Measurements from ENCODE around the gene SYT5. TPM values are rescaled to one million over a fixed set of nuclear protein-coding genes. Genes with fewer than 3 reads are reported as not detected.

SYT5 gene
- total RNA-seq, 1 experiment from 2014 or later, result 4.5 TPM

- no peak overlapping the region for H2AFZ ChIP-seq (ENCODE audit: low read length)
- H3K14ac ChIP-seq (ENCODE audit: insufficient read depth, low read length), result no peak overlapping the region
- no peak overlapping the region for H2BK20ac ChIP-seq (ENCODE audit: low read depth, low read length, poor library complexity, severe bottlenecking)
- H3K56ac ChIP-seq (ENCODE audit: insufficient read length, low read depth, low read length), result no peak overlapping the region
- no peak overlapping the region for H3K27ac ChIP-seq (ENCODE audit: insufficient read length, low read depth, low read length)
- H4K8ac ChIP-seq (replicated peaks; ENCODE audit: insufficient read length, low read depth, low read length), result no peak overlapping the region
- TF ChIP-seq, protein P1, sequence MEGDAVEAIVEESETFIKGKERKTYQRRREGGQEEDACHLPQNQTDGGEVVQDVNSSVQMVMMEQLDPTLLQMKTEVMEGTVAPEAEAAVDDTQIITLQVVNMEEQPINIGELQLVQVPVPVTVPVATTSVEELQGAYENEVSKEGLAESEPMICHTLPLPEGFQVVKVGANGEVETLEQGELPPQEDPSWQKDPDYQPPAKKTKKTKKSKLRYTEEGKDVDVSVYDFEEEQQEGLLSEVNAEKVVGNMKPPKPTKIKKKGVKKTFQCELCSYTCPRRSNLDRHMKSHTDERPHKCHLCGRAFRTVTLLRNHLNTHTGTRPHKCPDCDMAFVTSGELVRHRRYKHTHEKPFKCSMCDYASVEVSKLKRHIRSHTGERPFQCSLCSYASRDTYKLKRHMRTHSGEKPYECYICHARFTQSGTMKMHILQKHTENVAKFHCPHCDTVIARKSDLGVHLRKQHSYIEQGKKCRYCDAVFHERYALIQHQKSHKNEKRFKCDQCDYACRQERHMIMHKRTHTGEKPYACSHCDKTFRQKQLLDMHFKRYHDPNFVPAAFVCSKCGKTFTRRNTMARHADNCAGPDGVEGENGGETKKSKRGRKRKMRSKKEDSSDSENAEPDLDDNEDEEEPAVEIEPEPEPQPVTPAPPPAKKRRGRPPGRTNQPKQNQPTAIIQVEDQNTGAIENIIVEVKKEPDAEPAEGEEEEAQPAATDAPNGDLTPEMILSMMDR (conservative IDR thresholded peaks at IDR 0.05), result no peak
- WGBS (ENCODE audit: extremely low coverage, insufficient read length, low lambda C conversion rate), result no CpG with 5 or more reads among the region's 32 CpGs
- H2AK5ac ChIP-seq (ENCODE audit: insufficient read length, low read length), result no peak overlapping the region
- no peak overlapping the region for H3K27ac Mint-ChIP-seq
- peak overlapping the region; percentile 51 to 82 for H3K4me3 Mint-ChIP-seq
- H2BK120ac ChIP-seq (ENCODE audit: low read depth, low read length, poor library complexity, severe bottlenecking), result no peak overlapping the region
- no peaks in the 10 kb centered on the region; a peak in 2 of 7 replicates for H3K36me3 Mint-ChIP-seq (ENCODE audit: insufficient read depth in 1 of 3, low read depth in 3 of 3)
- H3K27me3 Mint-ChIP-seq (ENCODE audit: low read depth), result peaks cover 25% of the 10 kb centered on the region
- no peak overlapping the region for H3K23ac ChIP-seq (ENCODE audit: insufficient read length, low read depth, low read length)
- H4K91ac ChIP-seq (ENCODE audit: insufficient read length, low read depth, low read length), result no peak overlapping the region
- no peaks in the 10 kb centered on the region; the same call in 1 of the 2 replicates for H3K4me1 ChIP-seq (ENCODE audit: insufficient read depth, low read length)
- H4K20me1 ChIP-seq (ENCODE audit: control insufficient read depth, insufficient read depth, insufficient read length), result no peaks in the 10 kb centered on the region
- no peak overlapping the region for H2BK5ac ChIP-seq (ENCODE audit: insufficient read length, low read length)
- DNase-seq, result no peak
- H4K5ac ChIP-seq (ENCODE audit: insufficient read length, low read depth, low read length), result no peak overlapping the region
- no peaks in the 10 kb centered on the region; the same call in 1 of the 2 replicates for H3K27me3 ChIP-seq (ENCODE audit: insufficient read depth, low read length)
- H3K9me3 ChIP-seq (ENCODE audit: control insufficient read depth, low read depth, low read length), result no peaks in the 10 kb centered on the region
- H3K23me2 ChIP-seq (ENCODE audit: insufficient read length, low read depth, low read length, poor library complexity, severe bottlenecking), result peaks cover 11% of the 10 kb centered on the region
- H2BK12ac ChIP-seq (ENCODE audit: insufficient read length, low read depth, low read length), result no peak overlapping the region
- H3K79me1 ChIP-seq (ENCODE audit: insufficient read depth, low read depth, low read length, poor library complexity, severe bottlenecking), result no peaks in the 10 kb centered on the region
- H3K4me2 ChIP-seq (ENCODE audit: insufficient read depth, insufficient read length, low read length), result peak overlapping the region; percentile 80
- no peak overlapping the region for H3T11ph ChIP-seq (ENCODE audit: low read length)
- H3K9me3 Mint-ChIP-seq, result peaks cover 0 to 2% of the 10 kb centered on the region in 2 experiments; a peak in 1 of 5 replicates
- H2BK15ac ChIP-seq (ENCODE audit: low read depth, low read length), result no peak overlapping the region
- no peak overlapping the region for H3K9ac ChIP-seq (ENCODE audit: extremely low read depth, insufficient read length, low read length)
- H3K4me1 Mint-ChIP-seq, result peaks cover 18 to 31% of the 10 kb centered on the region in 2 experiments
- H3K4ac ChIP-seq (ENCODE audit: low read depth, low read length), result no peak overlapping the region
- H3K18ac ChIP-seq (ENCODE audit: insufficient read length, low read depth, low read length), result no peak overlapping the region
- no peaks in the 10 kb centered on the region for H3K79me2 ChIP-seq (ENCODE audit: insufficient read depth, low read length)
These were observed 19.1 kb downstream of the SYT5 start for GRCh38 chr19:55160986-55161365.

Data from H9 (cell line).